GM19023 (cell line): ENCODE results near the gene BGLAP.

Source experiments
- ATAC-seq: cut with Tn5 transposase; IDR thresholded peaks from one replicate; pipeline ENCODE4 v1.9.1; 2021; ENCODE audit warnings: mild to moderate bottlenecking, moderate library complexity; ENCODE audit not compliant: unreplicated experiment

The BGLAP gene

DNA sequence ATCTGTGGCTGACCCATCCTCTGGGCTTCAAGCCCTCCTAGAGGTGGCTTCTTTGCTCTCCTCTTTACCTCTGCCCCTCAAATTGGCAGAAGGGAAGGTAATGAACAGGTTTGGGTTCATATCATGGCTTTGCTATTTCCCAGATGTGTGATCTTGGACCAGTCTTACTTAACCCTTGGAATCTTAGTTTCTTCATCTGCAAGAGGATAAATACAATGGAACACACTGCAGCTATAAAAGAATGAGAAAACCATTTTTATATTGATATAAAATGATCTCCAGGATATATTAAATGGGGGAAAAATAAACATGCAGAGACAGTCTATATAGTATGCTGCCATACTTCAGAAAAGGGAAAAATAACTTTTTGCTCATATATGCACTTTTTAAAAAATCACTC is 47.9 kb downstream of the BGLAP start:
- no peak for ATAC-seq

DNA sequence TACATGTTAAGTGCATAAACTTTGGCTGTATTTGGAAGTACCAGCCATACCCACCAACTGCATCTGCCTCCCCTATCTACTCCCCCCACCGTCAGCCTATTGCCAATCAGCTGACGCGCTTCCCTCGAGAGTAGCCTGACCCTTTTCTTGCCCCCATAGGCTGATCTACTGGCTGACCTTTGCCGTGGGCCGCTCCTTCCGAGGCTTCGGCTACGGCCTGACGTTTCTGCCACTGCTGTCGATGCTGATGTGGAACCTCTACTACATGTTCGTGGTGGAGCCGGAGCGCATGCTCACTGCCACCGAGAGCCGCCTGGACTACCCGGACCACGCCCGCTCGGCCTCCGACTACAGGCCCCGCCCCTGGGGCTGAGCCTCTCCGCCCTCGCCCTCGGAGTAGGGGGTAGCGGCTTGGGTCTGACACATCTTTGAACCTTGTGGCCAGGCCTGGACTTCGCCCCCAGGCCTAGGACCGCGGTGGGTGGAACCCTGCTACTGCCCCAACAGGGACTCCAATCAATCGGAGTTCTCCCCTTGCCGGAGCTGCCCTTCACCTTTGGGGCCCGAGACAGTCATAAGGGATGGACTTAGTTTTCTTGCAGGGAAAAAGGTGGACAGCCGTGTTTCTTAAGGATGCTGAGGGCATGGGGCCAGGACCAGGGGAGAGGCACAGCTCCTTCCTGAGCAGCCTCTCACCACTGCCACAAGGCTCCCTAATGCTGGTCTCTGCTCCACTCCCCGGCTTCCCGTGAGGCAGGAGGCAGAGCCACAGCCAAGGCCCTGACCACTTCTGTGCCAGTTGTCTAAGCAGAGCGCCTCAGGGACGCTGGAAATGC is 49.5 kb downstream of the BGLAP start:
- ATAC-seq = no peak
